HEK293 (cell line): ENCODE results near the gene DUS1L.

Source experiments
- ATF2 ChIP-seq: fragments of 450-650 bp; formaldehyde crosslinking; IDR thresholded peaks from 2 replicates; pipeline ENCODE4 v1.5.1; 2016; ENCODE audit warnings: missing biosample characterization, missing genetic modification characterization, low read depth
- CTCF ChIP-seq: fragments of 450-650 bp; formaldehyde crosslinking; IDR thresholded peaks from 2 replicates; pipeline ENCODE4 v1.5.1; 2016; ENCODE audit warnings: missing biosample characterization, missing genetic modification characterization
- PBX3 ChIP-seq: sonication (generic); formaldehyde crosslinking; IDR thresholded peaks from 2 replicates; pipeline ENCODE4 v1.8.1; 2022; ENCODE audit warnings: mild to moderate bottlenecking, moderate library complexity, missing genetic modification reagents
- REST ChIP-seq: fragments of 450-650 bp; formaldehyde crosslinking; IDR thresholded peaks from 2 replicates; pipeline ENCODE4 v1.5.1; 2016; ENCODE audit warnings: missing biosample characterization, missing genetic modification characterization
- TCF7L2 ChIP-seq: IDR thresholded peaks from 2 replicates; pipeline ENCODE4 v1.6.1; 2011; ENCODE audit warnings: low read depth, mild to moderate bottlenecking, inconsistent platforms, low read length, moderate library complexity, borderline replicate concordance
- ZBTB20 ChIP-seq: fragments of 450-650 bp; formaldehyde crosslinking; IDR thresholded peaks from 2 replicates; pipeline ENCODE4 v1.5.1; 2016; ENCODE audit warnings: missing biosample characterization, missing genetic modification characterization
- ZNF10 ChIP-seq: fragments of 450-650 bp; formaldehyde crosslinking; IDR thresholded peaks from 2 replicates; pipeline ENCODE4 v1.5.1; 2017; ENCODE audit warnings: missing biosample characterization, missing genetic modification characterization
- ZNF175 ChIP-seq: fragments of 450-650 bp; formaldehyde crosslinking; IDR thresholded peaks from 2 replicates; pipeline ENCODE4 v1.5.1; 2016; ENCODE audit warnings: missing biosample characterization, missing genetic modification characterization
- ZNF292 ChIP-seq: fragments of 450-650 bp; formaldehyde crosslinking; IDR thresholded peaks from 2 replicates; pipeline ENCODE4 v1.5.1; 2016; ENCODE audit warnings: low read depth, missing biosample characterization, missing genetic modification characterization, borderline replicate concordance
- ZNF548 ChIP-seq: fragments of 450-650 bp; formaldehyde crosslinking; IDR thresholded peaks from 2 replicates; pipeline ENCODE4 v1.5.1; 2016; ENCODE audit warnings: missing biosample characterization, missing genetic modification characterization

GRCh38 chr17:82113422-82113821, 47.8 kb upstream of the DUS1L start:
- TF ChIP-seq CTCF (tag by site-specific recombination) = no peak
- TF ChIP-seq ZNF10 (tag by site-specific recombination) = no peak
- TF ChIP-seq ZNF175 (tag by site-specific recombination) = no peak
- TF ChIP-seq REST (tag by site-specific recombination) = no peak
- no peak for TF ChIP-seq ATF2 (tag by site-specific recombination)
- TF ChIP-seq TCF7L2 = no peak
- TF ChIP-seq ZNF548 (tag by site-specific recombination) = no peak
- no peak for TF ChIP-seq PBX3 (CRISPR knock-in tag)
- TF ChIP-seq ZNF292 (tag by site-specific recombination) = no peak
- no peak for TF ChIP-seq ZBTB20 (tag by site-specific recombination)
